BJ (cell line): ENCODE results near the gene PRMT1. TPM values are rescaled to one million over a fixed set of nuclear protein-coding genes. Genes with fewer than 3 reads are reported as not detected.

Source experiments
- CTCF ChIA-PET: fragments of 350-600 bp; formaldehyde crosslinking; extraction: SDS; loops from one replicate; lab custom pipeline; 2021; ENCODE audit warnings: antibody characterized with exemption, inconsistent platforms; lab: Yijun Ruan, JAX
- POLR2A ChIA-PET: fragments of 300-600 bp; sonication (Branson Sonifier 250); formaldehyde crosslinking; extraction: SDS; loops from one replicate; lab custom pipeline; 2021; ENCODE audit warnings: antibody characterized with exemption; lab: Charles Lee
- DNase-seq: peaks from one replicate; pipeline ENCODE4 v3.0.0-alpha.2; 2011; ENCODE audit warnings: low read depth
- H3K27me3 ChIP-seq: 2 replicates; pipeline ENCODE4 v1.6.0; 2011; ENCODE audit warnings: low read length; ENCODE audit not compliant: control insufficient read depth, insufficient read depth
- H3K36me3 ChIP-seq: 2 replicates; pipeline ENCODE4 v1.5.1; 2011; ENCODE audit warnings: low read length; ENCODE audit not compliant: control insufficient read depth, insufficient read depth
- H3K4me3 ChIP-seq: 2 replicates; pipeline ENCODE4 v1.5.1; 2011; ENCODE audit warnings: low read depth, mild to moderate bottlenecking, control low read depth, low read length
- polyA plus RNA-seq: library from polyadenylated mRNA; depleted of rRNA; stranded (reverse); fragments of >200 nt; gene quantifications from 2 replicates; pipeline ENCODE4 v1.2.3, GENCODE V29; 2011
- TF ChIP-seq, protein P1 (sequence below): IDR thresholded peaks from 2 replicates; pipeline ENCODE4 v1.5.1; 2011; ENCODE audit warnings: low read depth, mild to moderate bottlenecking, control low read depth, inconsistent platforms, low read length, moderate library complexity; ENCODE audit not compliant: insufficient read depth

Gene PRMT1
- polyA plus RNA-seq, 1 experiment: 372 TPM

DNA sequence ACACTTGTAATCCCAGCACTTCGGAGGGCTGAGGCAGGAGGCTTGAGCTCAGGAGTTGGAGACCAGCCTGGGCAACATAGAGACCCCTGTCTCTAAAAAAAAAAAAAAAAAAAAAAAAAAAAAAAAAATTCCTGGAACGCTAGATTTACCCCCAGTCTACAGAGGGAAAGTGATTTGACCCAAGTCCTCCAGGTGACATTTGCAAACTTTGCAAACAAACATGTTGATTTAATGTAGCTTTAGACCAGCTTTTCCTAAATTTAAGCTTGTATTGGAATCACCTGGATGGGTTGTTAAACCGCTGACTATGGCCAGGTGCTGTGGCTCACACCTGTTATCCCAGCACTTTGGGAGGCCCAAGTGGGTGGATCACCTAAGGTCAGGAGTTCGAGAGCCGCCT, 22.3 kb downstream of the PRMT1 start:
- ChIA-PET CTCF (interaction anchor here (1.2 kb wide), 1 partner anchor 17 kb away, joined by 7 read pairs; no protein-coding TSS in a partner anchor), POLR2A (no interaction called here)
- no peaks in the 10 kb centered on the region for H3K27me3 ChIP-seq

DNA sequence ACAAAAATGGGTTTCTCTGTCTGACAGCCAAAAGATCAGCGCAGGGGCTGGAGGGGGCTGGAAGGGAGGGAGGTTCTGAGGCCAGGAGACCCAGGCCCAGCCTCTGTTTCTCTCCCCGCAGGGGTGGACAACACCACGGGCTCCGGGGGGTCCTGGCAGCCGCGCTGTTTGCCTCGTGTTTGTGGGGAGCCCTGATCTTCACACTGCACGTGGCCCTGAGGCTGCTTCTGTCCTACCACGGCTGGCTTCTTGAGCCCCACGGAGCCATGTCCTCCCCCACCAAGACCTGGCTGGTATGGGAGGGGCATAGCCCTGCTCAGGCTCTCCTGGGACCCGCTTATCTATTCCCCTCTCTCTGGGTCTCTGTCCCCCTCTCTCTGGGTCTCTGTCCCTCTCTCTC, 23.5 kb downstream of the PRMT1 start:
- TF ChIP-seq, protein P1, sequence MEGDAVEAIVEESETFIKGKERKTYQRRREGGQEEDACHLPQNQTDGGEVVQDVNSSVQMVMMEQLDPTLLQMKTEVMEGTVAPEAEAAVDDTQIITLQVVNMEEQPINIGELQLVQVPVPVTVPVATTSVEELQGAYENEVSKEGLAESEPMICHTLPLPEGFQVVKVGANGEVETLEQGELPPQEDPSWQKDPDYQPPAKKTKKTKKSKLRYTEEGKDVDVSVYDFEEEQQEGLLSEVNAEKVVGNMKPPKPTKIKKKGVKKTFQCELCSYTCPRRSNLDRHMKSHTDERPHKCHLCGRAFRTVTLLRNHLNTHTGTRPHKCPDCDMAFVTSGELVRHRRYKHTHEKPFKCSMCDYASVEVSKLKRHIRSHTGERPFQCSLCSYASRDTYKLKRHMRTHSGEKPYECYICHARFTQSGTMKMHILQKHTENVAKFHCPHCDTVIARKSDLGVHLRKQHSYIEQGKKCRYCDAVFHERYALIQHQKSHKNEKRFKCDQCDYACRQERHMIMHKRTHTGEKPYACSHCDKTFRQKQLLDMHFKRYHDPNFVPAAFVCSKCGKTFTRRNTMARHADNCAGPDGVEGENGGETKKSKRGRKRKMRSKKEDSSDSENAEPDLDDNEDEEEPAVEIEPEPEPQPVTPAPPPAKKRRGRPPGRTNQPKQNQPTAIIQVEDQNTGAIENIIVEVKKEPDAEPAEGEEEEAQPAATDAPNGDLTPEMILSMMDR: no peak
- no peak overlapping the region for H3K4me3 ChIP-seq
- ChIA-PET POLR2A (no interaction called here), CTCF (interaction anchor here (1.2 kb wide), 1 partner anchor 16 kb away, joined by 7 read pairs; no protein-coding TSS in a partner anchor)
- H3K36me3 ChIP-seq: peaks cover 6% of the 10 kb centered on the region
- no peaks in the 10 kb centered on the region for H3K27me3 ChIP-seq
- no peak for DNase-seq

More for the DNA sequence above, 22.3 kb downstream of the PRMT1 start:
- H3K36me3 ChIP-seq: peaks cover 6% of the 10 kb centered on the region
- no peak overlapping the region for H3K4me3 ChIP-seq
- TF ChIP-seq, protein P1: no peak
- no peak for DNase-seq

DNA sequence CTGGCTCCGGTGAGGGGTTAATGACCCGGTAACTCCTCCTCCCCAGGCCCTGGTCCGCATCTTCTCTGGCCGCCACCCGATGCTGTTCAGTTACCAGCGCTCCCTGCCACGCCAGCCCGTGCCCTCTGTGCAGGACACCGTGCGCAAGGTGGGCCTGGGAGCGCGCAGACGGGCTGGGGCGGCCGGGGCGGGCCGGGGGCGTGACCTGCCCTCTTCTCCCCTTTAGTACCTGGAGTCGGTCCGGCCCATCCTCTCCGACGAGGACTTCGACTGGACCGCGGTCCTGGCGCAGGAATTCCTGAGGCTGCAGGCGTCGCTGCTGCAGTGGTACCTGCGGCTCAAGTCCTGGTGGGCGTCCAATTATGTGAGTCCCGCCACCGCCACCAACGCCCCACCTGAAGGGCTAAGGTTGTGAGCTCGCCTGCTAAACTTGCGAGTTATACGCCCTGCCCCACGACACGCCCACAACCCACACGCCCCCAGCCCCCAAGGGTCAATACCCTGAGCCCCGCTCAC, 24.3 kb downstream of the PRMT1 start:
- TF ChIP-seq, protein P1: no peak
- CTCF ChIA-PET: no interaction called here
- DNase-seq: no peak
- POLR2A ChIA-PET: no interaction called here
- Histone ChIP-seq H3K4me3 (no peak overlapping the region), H3K27me3 (no peaks in the 10 kb centered on the region), H3K36me3 (peaks cover 10% of the 10 kb centered on the region)

DNA sequence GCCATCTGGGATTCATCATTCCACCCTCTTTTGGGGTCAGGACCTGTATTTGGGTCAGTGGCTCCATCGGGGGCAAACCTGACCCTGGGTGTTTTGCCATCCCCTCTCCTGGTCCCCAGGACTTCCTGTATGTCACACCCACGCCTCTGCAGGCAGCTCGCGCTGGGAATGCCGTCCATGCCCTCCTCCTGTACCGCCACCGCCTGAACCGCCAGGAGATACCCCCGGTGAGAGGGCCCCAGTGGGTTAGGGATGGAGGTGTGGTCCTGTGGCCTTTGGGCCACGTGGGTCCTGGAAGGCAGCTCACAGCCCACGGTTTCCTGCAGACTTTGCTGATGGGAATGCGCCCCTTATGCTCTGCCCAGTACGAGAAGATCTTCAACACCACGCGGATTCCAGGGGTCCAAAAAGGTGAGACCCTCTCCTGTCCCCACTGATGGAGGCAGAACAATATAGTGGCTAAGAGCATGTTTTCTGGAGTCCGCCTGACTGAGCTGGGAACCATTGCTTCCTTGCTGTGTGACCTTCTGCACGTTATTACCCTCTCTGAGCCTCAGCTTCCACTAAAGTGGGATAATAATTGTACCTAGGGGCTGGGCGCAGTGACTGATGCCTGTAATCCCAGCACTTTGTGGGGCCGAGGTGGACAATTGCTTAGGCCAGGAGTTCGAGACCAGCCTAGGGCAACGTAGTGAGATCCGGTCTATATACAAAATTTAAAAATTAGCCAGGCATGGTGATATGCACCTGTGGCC, 28.0 kb downstream of the PRMT1 start:
- peaks cover 10% of the 10 kb centered on the region for H3K36me3 ChIP-seq
- ChIA-PET POLR2A (no interaction called here), CTCF (interaction anchor here (0.7 to 2.0 kb wide), 2 partner anchors 12 to 15 kb away, joined by 3 to 10 read pairs; no protein-coding TSS in a partner anchor)
- TF ChIP-seq, protein P1: no peak
- no peak overlapping the region for H3K4me3 ChIP-seq
- no peak for DNase-seq
- no peaks in the 10 kb centered on the region for H3K27me3 ChIP-seq

DNA sequence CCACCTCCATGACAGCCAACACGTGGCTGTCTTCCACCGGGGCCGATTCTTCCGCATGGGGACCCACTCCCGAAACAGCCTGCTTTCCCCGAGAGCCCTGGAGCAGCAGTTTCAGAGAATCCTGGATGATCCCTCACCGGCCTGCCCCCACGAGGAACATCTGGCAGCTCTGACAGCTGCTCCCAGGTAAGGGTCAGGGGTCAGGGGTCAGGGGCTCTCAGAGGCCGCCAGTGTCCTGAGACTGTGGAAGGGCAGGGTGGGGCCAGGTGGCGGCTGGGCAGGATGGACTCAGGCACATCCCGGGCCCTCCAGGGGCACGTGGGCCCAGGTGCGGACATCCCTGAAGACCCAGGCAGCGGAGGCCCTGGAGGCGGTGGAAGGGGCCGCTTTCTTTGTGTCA, 28.8 kb downstream of the PRMT1 start:
- DNase-seq: no peak
- CTCF ChIA-PET: interaction anchor here (2.0 kb wide), 1 partner anchor 11 kb away, joined by 10 read pairs; no protein-coding TSS in a partner anchor

More for the DNA sequence above, 28.8 kb downstream of the PRMT1 start:
- Histone ChIP-seq H3K27me3 (no peaks in the 10 kb centered on the region), H3K36me3 (peaks cover 10% of the 10 kb centered on the region), H3K4me3 (no peak overlapping the region)
- POLR2A ChIA-PET: no interaction called here
- TF ChIP-seq, protein P1: no peak
